Endothelial cell of umbilical vein (primary cell): ENCODE data around the gene GLI1. TPM values are rescaled to one million over a fixed set of nuclear protein-coding genes. Genes with fewer than 3 reads are reported as not detected.
"Not testable (repeated sequence)": the region's sequence is repeated elsewhere in the genome, so short reads cannot be mapped to it uniquely, and the experiment has no call there.

Experiments
- BruUV-seq: library from RNA; stranded (reverse); fragments of 400-500 nt; replicated peaks from 2 replicates; lab custom pipeline; 2021; lab: Mats Ljungman, UMichigan
- CTCF ChIA-PET: fragments of 300-600, 350-600 bp; sonication (Branson Sonifier 250); formaldehyde crosslinking; loops from one replicate; lab custom pipeline; 2021; ENCODE audit warnings: antibody characterized with exemption, inconsistent platforms; lab: Charles Lee
- POLR2A ChIA-PET: fragments of 300-600, 350-600 bp; sonication (Branson Sonifier 250); formaldehyde crosslinking; loops from one replicate; lab custom pipeline; 2021; ENCODE audit warnings: antibody characterized with exemption, inconsistent platforms; lab: Charles Lee
- DNase-seq: peaks from one replicate; pipeline ENCODE4 v3.0.0-alpha.2; 2011; ENCODE audit warnings: low read depth, low spot score
- FAIRE-seq: peaks from 2 replicates; lab custom pipeline; 2011; peaks lifted over from hg19 to GRCh38; lab: Jason Lieb, UNC
- H2AFZ ChIP-seq: 2 replicates; pipeline ENCODE4 v1.6.0; 2012; ENCODE audit warnings: low read depth, low read length, control low read depth, inconsistent platforms
- H3K27ac ChIP-seq: 2 replicates; pipeline ENCODE4 v1.5.1; 2011; ENCODE audit warnings: low read depth, mild to moderate bottlenecking, control low read depth, low read length, moderate library complexity; ENCODE audit not compliant: insufficient read depth
- H3K27me3 ChIP-seq, 2 experiments: 2 replicates each; pipeline versions ENCODE4 v1.6.0 to v1.6.1; 2011; ENCODE audit warnings: low read length in 2 of 2, mixed read lengths in 1 of 2; ENCODE audit not compliant: control insufficient read depth in 2 of 2, insufficient read depth in 2 of 2
- H3K36me3 ChIP-seq, 2 experiments: 2 replicates in 1 of 2; 3 replicates in 1 of 2; pipeline ENCODE4 v1.5.1; 2011; ENCODE audit warnings: low read length in 2 of 2, mild to moderate bottlenecking in 1 of 2, moderate library complexity in 1 of 2; ENCODE audit not compliant: control insufficient read depth in 2 of 2, insufficient read depth in 2 of 2; ENCODE audit errors: extremely low read depth in 1 of 2
- H3K4me1 ChIP-seq: 3 replicates; pipeline ENCODE4 v1.5.1; 2011; ENCODE audit warnings: mild to moderate bottlenecking, low read length; ENCODE audit not compliant: control insufficient read depth, insufficient read depth; ENCODE audit errors: extremely low read depth
- H3K4me2 ChIP-seq: 2 replicates; pipeline ENCODE4 v1.6.1; 2011; ENCODE audit warnings: low read length, control low read depth, mixed read lengths; ENCODE audit not compliant: insufficient read depth
- H3K4me3 ChIP-seq, 3 experiments: fragments of 200-600 bp in 1 of 3; sonication (generic), shearing (Covaris generic) in 1 of 3; replicated peaks in 1 of 3; 2 replicates each; pipeline ENCODE4 v1.5.1; 2011 to 2016; ENCODE audit warnings: control low read depth in 3 of 3, low read length in 3 of 3, mild to moderate bottlenecking in 2 of 3, inconsistent platforms in 1 of 3, low read depth in 1 of 3, moderate library complexity in 1 of 3; ENCODE audit not compliant: insufficient read depth in 1 of 3
- H3K79me2 ChIP-seq: 2 replicates; pipeline ENCODE4 v1.6.0; 2012; ENCODE audit warnings: low read length, inconsistent platforms; ENCODE audit not compliant: control insufficient read depth, insufficient read depth
- H3K9ac ChIP-seq: replicated peaks from 2 replicates; pipeline ENCODE3; 2011; ENCODE audit warnings: low read length, control low read depth; ENCODE audit not compliant: insufficient read depth; ENCODE audit errors: extremely low read depth
- H3K9me1 ChIP-seq: replicated peaks from 3 replicates; pipeline ENCODE4 v1.6.0; 2011; ENCODE audit warnings: mild to moderate bottlenecking, low read length; ENCODE audit not compliant: control insufficient read depth, insufficient read depth; ENCODE audit errors: extremely low read depth
- H3K9me3 ChIP-seq: replicated peaks from 2 replicates; pipeline ENCODE4 v1.5.1; 2012; ENCODE audit warnings: low read length, inconsistent platforms; ENCODE audit not compliant: control insufficient read depth, insufficient read depth
- H4K20me1 ChIP-seq: replicated peaks from 2 replicates; pipeline ENCODE3; 2011; ENCODE audit warnings: mild to moderate bottlenecking, low read length; ENCODE audit not compliant: control insufficient read depth, insufficient read depth; ENCODE audit errors: extremely low read depth
- EZH2 ChIP-seq: IDR thresholded peaks from 2 replicates; pipeline ENCODE4 v1.6.1; 2012; ENCODE audit warnings: borderline replicate concordance, low read depth, mild to moderate bottlenecking, moderate library complexity, low read length, inconsistent platforms; ENCODE audit not compliant: severe bottlenecking
- POLR2A ChIP-seq: IDR thresholded peaks from 2 replicates; pipeline ENCODE4 v1.6.1; 2012; ENCODE audit warnings: low read depth, mild to moderate bottlenecking, control low read depth, low read length
- POLR2AphosphoS5 ChIP-seq: IDR thresholded peaks from 2 replicates; pipeline ENCODE4 v1.6.1; 2012; ENCODE audit warnings: low read depth, mild to moderate bottlenecking, control low read depth, low read length, moderate library complexity; ENCODE audit not compliant: insufficient read depth
- dilution Hi-C: fragments of 300-500 bp; cut with MboI; formaldehyde crosslinking; loops from one replicate; pipeline ENCODE4 v1.15.0; 2019; ENCODE audit warnings: low sequenced_read_pairs; ENCODE audit not compliant: extremely low pct_ligation_motif_present
- intact Hi-C: fragments of 100-400 bp; cut with micrococcal nuclease; formaldehyde crosslinking; loops from one replicate; pipeline ENCODE4 v1.10.0; 2022
- polyA plus RNA-seq, 4 experiments: library from polyadenylated mRNA; depleted of rRNA in 3 of 4; stranded (reverse) in 3 of 4; unstranded in 1 of 4; fragments of >200 nt; gene quantifications; 2 replicates each; pipeline versions ENCODE4 v1.2.1 to v1.2.3, GENCODE V29; 2011 to 2012; ENCODE audit warnings: missing spikeins in 1 of 4
- total RNA-seq: library from RNA; stranded (reverse); gene quantifications from 2 replicates; pipeline ENCODE4 v1.2.3, GENCODE V29; 2021
- TF ChIP-seq, protein P1 (sequence below), 2 donors: IDR thresholded peaks; 1 replicate in 1 of 2; 2 replicates in 1 of 2; pipeline ENCODE4 v1.5.1; 2011; ENCODE audit warnings: low read length in 2 of 2, mild to moderate bottlenecking in 2 of 2, moderate library complexity in 2 of 2, control low read depth in 1 of 2, inconsistent platforms in 1 of 2, low read depth in 1 of 2; ENCODE audit not compliant: insufficient read depth in 1 of 2; ENCODE audit errors: extremely low read depth in 1 of 2

GLI1 gene
- total and polyA plus RNA-seq, 2 donors (not counting 3 experiments of a cell fraction or from before 2014, with no cell fraction given), result 0.10 to 0.29 TPM

GRCh38 chr12:57439762-57440266 is 19.8 kb upstream of the GLI1 start:
- H3K36me3 ChIP-seq, result no peaks in the 10 kb centered on the region
- H3K9me3 ChIP-seq, result no peaks in the 10 kb centered on the region
- CTCF ChIA-PET, result interaction anchor here (2.3 kb wide), 1 partner anchor 132 kb away, joined by 7 read pairs; no protein-coding TSS in a partner anchor
- FAIRE-seq, result peak; percentile 26
- no peak overlapping the region for H3K4me2 ChIP-seq
- no peaks in the 10 kb centered on the region for H3K4me1 ChIP-seq
- no peaks in the 10 kb centered on the region for H3K9me1 ChIP-seq
- no peaks in the 10 kb centered on the region for H3K79me2 ChIP-seq
- H3K27ac ChIP-seq, result no peak overlapping the region
- TF ChIP-seq POLR2AphosphoS5, result no peak
- TF ChIP-seq EZH2, result no peak
- TF ChIP-seq POLR2A, result no peak
- TF ChIP-seq, protein P1, sequence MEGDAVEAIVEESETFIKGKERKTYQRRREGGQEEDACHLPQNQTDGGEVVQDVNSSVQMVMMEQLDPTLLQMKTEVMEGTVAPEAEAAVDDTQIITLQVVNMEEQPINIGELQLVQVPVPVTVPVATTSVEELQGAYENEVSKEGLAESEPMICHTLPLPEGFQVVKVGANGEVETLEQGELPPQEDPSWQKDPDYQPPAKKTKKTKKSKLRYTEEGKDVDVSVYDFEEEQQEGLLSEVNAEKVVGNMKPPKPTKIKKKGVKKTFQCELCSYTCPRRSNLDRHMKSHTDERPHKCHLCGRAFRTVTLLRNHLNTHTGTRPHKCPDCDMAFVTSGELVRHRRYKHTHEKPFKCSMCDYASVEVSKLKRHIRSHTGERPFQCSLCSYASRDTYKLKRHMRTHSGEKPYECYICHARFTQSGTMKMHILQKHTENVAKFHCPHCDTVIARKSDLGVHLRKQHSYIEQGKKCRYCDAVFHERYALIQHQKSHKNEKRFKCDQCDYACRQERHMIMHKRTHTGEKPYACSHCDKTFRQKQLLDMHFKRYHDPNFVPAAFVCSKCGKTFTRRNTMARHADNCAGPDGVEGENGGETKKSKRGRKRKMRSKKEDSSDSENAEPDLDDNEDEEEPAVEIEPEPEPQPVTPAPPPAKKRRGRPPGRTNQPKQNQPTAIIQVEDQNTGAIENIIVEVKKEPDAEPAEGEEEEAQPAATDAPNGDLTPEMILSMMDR (IDR thresholded peaks at IDR 0.05; ENCODE audit: extremely low read depth in 1 of 2, insufficient read depth in 1 of 2, low read depth in 1 of 2, low read length in 2 of 2), result no peak
- no peak overlapping the region for H3K4me3 ChIP-seq
- H3K9ac ChIP-seq, result no peak overlapping the region
- no peaks in the 10 kb centered on the region for H4K20me1 ChIP-seq
- peaks cover 0 to 2% of the 10 kb centered on the region in 2 experiments for H3K27me3 ChIP-seq
- no peak overlapping the region for H2AFZ ChIP-seq
- POLR2A ChIA-PET, result no interaction called here
- BruUV-seq, result no TSS peak
- intact Hi-C loops, result no loop called here
- dilution Hi-C loops, result no loop called here
- DNase-seq, result no peak

DNA sequence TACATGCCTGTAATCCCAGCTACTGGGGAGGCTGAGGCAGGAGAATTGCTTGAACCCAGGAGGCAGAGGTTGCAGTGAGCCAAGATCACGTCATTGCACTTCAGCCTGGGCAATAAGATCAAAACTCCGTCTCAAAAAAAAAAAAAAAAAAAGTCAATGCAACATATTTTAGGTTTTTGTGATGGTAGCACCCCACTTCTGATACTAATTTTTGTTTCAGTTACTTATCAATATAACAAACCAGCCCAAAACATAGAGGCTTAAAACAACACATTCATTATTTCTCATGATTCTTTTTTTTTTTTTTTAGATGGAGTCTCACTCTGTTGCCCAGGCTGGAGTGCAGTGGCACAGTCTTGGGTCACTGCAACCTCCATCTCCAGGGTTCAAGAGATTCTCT is 18.2 kb upstream of the GLI1 start:
- CTCF ChIA-PET, result interaction anchor here (2.3 kb wide), 1 partner anchor 134 kb away, joined by 7 read pairs; no protein-coding TSS in a partner anchor
- intact Hi-C loops, POLR2A ChIA-PET, H3K4me1 ChIP-seq, H2AFZ ChIP-seq, H3K27me3 ChIP-seq, H3K9ac ChIP-seq, H4K20me1 ChIP-seq, H3K79me2 ChIP-seq, dilution Hi-C loops, H3K27ac ChIP-seq, H3K36me3 ChIP-seq, FAIRE-seq, H3K9me3 ChIP-seq, H3K4me3 ChIP-seq, DNase-seq, BruUV-seq, H3K4me2 ChIP-seq, H3K9me1 ChIP-seq: not testable (repeated sequence)
